Glomerular endothelial cell (primary cell): ENCODE measurements around the gene PLA2G4A. TPM values are rescaled to one million over a fixed set of nuclear protein-coding genes. Genes with fewer than 3 reads are reported as not detected.

Experiments
- DNase-seq: peaks from one replicate; pipeline ENCODE4 v3.0.0-alpha.2; 2011; ENCODE audit warnings: low read depth, low spot score; ENCODE audit errors: extremely low read depth
- total RNA-seq: library from RNA; depleted of rRNA; stranded (reverse); fragments of >200 nt; gene quantifications from 2 replicates; pipeline ENCODE4 v1.2.3, GENCODE V29; 2015

The PLA2G4A gene
- total RNA-seq, 1 donor from 2014 or later = 2.5 TPM

DNA sequence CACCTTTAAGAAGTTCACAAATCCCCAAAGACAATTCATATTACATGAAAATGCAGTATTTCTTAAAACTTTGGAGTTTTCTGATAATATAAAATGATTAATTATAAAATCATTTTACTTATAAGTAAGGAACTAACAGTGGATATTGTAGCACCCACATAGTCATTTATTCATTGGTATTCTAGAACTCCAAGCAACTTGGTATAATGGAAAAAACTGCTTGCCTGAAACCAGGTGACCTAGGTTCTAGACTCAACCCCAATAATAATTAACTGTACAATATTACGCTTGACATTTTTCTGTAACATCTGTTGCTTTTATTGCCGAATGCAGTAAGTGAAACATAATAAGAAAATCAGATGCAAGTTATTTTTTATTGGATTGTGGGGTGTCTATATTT lies 2.4 kb downstream of the PLA2G4A start:
- no peak for DNase-seq

DNA sequence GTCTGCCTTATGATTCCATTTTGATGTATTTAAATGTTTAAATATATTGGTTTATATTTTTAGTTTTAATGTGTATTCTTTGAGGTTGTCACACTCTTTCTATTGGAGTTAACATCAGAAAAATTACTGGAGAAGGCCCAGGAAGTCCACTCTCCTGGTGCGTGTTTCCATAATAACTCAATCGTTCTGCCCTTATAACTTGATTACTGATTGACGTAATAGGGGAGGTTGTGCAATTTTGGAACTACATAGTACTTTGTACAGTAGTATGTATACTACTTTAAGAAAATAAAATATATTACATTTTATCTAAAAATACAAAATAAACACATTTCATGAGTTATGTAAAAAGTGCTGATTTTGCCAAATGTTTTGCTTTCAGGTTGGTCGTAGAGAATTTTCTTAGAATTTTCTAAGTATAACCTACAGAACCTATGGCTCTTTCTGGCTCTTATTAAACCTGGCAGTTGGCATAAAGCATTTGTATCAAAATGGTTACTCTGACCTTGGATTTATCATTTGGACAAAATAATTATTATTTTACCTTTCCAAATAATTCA lies 5.7 kb downstream of the PLA2G4A start:
- DNase-seq = no peak

DNA sequence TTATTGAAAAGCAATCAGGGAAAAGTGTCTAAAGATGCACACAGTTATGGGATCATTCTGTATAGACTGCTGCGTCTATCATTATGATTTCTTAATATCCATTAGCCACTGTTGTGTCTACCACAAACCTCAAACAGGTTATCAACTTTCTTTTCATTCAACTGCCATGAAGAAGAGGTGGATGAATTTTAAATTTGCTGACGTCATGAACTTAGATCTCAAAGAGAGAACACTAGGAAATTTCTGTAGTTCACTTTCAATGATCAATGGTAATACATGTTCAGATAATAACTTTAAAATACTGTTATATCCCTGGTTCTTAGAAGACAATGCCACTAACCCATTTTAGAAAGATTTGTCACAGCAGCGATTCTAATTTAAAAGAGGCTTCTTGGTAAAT lies 6.7 kb downstream of the PLA2G4A start:
- no peak for DNase-seq

DNA sequence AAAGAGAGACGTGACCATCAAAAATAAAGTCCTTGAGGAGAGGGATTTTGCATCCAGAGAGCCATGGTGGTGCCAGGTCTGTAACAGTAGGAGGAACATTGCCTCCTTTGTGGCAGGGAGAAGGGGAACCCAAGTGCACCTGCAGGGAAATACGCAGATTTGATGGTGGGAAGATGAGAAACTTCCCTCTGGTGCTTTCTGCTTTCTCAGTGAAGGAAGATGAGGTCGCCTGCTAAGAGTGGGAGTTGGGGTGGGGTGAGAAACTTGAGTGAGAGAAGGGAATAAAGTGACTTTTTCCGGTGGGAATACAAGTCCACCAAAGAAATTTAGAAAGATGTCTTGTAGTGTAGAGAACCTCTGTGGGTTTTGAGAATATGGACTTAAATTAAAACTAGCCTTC lies 9.1 kb downstream of the PLA2G4A start:
- DNase-seq = no peak

DNA sequence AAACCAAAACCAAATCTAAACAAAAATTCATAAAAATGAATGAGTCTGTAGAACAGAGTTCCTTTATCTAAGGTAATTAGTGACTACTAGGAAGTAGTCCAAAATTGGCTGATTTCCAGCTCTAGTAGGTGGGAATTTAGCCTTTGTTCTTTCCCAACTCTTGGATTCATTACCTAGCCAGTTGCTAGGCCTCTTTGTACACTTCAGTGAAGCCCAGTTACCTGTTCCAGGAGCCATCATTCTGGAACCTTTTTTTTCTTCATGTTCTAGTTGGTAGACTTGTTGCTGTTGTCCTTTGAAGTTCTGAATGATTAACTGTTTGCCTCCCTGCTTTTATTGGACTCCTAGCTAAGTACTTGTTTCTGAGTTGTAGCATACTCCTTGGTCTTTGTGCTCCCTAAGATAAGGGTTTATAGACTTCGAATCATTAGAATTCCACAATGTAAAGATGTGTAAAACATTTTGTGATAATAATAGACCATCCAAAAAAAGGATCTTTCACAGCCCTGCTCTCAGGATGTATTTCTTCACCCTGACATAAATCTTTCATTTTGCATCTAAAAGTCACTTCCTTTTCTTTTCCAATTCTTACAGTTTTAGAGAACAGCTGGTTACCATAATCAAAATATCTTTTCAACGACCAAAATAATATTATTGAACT lies 9.8 kb downstream of the PLA2G4A start:
- no peak for DNase-seq

DNA sequence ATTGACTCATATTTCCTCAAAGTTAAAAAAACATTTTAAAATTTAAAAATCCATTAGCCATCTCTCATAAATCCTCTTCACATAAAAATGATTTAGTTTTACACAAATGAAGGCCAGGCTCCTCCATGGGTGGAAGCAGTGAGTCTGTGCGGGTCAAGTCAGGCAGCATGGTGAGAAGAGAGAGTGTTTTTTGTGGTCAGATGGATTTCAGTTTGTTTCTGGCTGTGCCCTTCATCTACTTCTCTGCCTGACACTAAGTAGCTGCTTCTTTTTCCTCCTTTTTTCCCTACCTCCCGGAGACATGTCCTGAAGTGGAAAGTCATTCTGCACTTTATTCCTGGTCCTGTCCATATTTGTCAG lies 10.3 kb downstream of the PLA2G4A start:
- no peak for DNase-seq

DNA sequence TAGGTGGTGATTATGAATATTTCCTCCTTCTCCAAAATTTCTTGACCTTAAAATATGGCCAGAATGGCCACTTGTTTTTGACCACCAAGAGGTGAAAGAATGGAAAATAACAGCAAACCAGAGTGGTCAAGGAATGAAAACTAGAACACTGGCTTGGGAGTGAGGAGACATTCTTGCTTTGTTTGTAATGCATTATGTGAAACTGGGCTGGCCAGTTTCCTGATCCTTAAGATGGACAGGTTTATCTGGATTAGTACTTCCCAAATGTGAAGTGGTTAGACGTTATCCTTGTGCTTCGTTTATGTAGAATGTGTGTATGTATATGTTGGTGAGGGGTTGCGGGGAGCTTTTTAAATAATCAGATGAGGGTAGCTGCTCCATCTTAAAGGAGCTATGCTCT lies 12.8 kb downstream of the PLA2G4A start:
- no peak for DNase-seq

DNA sequence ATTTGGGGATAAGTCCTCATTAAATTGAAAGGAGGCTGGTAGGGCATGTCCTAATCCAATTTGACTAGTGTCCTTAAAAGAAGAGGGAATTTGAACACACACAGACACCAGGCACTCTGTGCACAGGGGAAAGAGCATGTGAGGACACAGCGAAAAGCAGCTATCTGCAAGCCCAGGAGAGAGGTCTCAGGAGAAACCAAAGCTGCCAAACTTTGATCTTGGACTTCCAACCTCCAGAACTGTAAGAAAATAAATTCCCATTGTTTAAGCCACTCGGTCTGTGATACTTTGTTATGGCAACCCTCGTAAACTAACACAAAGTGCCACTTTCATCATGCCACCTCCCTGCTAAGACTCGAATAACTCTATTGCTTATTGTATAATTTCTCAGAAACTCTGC lies 13.8 kb downstream of the PLA2G4A start:
- DNase-seq = no peak

DNA sequence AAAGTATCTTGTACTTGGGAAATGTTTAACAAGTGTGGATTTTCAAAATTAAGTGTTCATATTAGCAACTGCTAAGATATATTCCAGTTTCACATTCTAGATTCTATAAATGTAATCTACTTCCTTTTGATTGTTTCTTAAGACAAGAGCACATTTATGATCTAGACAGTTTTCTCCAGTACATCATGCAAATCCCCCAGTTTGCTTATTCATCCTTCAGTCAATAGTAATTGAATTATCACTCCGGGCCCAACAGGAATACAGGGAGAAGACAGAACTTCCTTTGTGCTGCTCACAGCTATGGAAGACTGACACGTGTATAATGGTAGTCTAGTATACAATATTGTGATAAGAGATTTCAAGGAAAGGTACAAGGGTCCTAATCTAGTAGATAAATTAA lies 14.5 kb downstream of the PLA2G4A start:
- DNase-seq = no peak

DNA sequence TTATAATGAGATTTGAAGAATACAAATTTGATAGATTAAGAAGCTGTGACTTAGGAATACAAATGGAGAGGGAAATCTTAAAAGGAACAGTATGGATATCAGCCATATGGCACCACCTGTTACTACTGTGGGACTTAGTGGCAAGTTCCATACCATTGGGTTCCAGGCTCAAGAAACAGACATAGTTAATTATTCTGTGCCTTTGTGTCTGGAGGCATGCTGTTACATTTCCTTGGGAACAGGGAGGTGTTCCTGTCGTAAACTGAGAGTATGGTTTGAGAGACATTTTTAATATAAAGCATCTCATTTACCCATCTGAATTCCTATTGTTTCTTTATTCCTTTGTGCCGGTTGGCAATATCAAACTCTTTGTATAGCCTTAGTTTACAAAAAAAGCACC lies 15.2 kb downstream of the PLA2G4A start:
- no peak for DNase-seq

DNA sequence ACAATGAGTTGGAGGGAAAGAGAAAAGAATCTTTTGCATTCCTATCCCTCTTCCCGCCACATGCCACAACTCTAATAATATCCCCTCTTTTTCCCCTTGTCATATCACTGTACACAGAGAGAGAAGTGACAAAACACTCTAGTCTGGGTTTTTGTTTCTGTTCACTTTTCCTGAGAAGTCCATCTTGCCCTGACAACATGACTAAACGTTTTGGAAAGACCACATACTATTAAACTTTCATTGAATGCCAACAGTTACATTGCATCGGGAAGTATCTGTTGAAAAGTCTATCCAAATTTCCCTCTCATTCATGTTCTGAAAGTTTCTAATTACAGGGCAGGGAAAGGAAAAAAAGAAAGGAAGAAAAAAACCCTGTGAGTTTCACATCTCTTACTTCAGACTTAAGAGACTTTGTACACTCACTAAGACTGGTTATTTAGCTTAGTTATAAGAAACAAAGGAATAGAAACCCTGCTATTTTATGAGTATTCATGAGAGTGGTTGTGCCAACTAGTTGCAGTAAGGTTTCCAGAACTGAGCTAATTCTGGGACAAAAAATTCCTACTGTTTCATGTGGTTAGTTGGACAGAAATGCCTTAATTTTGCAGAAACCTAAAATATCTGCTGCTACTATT lies 16.9 kb downstream of the PLA2G4A start:
- no peak for DNase-seq

DNA sequence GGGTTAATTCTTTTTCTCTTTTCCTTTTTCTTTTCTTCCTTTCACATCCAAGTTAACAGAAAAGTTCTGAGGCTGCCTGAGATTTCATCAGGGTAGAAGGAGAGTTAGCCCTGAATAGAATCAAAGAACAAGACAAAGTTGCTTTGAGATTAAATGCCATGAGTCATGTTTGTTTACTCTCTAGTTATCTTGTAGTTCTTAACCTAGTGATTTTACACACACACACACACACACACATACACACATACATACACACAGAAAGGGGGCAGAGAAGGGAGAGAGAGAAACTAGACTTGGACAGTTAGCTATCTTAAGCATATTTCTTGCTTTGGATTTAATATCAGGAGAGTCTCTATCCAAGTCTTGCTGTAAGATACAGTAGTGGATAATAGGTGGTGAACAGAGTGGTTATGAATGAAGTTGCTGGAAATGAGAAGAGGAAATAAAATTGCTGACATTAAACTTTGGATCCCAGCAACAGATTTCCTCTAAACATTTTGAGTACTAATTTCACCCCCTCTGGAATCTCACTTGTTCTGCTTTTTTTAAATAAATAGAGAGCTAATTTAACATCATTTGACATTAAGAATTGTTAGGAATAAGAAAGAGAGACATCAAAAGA lies 19.9 kb downstream of the PLA2G4A start:
- DNase-seq = no peak

DNA sequence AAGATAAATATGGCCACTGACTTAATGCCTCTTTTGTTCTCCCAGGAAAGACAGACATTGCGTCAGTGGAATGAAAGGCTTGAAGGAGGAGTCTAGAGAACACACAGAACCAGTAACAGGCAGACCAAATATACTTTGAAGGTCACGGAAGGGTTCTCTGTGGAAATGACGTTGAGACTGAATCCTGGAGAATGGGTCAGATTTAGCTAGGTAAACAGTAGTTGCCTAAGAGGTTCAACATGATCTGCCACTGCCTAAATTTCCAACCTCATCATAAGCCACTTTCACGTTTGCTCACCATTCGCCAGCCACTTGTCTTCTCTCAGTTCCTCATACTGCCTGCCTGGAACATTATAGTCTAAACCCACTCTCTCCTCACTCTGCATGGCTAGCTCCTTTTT lies 20.5 kb downstream of the PLA2G4A start:
- no peak for DNase-seq

DNA sequence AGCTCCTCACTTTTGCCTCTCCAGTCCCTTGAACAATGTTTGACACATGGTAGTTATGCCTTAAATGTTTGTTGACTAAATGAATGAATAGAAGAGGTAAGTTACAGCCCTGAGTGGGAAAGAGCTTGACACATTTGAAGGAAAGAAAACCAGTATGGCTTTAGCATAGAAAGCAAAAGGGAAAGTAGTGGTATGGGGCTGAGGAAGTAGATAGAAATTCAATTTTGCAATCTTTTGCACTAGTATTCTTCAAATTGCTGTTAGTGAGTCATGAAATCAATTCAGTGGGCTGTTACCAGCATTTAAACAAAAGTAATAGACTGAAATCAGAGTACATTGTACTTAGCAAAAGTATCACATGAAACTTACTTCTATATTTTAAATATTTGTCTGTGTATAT lies 21.1 kb downstream of the PLA2G4A start:
- DNase-seq = no peak

DNA sequence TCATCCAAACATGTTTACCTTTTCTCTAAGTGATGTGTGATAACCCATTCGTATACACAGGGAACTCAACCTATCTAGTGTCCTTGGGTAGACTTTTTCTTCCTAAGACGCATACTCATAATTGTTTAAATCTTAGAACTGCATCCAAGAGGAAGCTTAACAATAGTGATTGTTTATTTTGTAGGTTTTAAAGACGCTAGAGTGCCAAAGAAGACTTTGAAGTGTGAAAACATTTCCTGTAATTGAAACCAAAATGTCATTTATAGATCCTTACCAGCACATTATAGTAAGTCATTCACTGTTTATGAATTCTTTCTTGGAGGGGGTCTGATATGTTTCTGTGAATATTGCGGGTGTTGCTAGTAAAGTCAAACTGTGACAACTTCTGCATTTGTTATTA lies 25.4 kb downstream of the PLA2G4A start:
- DNase-seq = peak; percentile 31

DNA sequence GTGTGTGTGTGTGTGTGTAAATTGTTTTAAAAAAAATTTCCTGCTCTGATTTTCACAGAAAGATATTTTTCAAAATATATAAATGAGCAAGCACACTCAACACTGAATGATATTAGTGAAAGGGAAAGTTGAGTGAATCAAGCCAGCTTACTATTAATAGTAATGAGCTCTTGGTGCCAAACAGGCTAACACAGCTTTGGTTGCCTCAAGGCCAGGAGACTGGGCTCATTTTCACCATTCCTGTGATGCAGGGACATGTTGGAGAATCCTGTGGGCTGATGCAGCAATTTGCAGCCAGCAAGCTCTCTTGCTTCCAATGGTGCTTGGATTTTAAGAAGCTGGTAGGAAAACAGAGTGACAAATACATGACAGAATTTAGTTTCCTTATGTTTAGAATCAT lies 30.2 kb downstream of the PLA2G4A start:
- DNase-seq = no peak

DNA sequence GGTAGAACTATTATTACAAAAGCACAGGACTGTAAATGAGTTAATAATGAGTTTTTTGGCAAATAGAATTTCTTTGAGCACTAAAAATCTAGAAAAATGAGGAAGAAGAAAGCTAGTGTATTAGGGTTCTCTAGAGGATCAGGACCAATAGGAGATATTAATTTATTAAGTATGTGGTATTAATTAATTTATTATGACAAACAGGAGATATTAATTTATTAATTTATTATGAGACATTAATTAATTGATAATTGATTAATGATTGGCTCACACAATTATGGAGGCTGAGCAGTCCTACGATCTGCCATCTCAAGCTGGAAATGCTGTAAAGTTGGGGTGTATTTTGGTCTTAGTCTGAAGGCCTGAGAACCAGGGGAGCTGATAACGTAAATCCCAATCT lies 31.2 kb downstream of the PLA2G4A start:
- no peak for DNase-seq

DNA sequence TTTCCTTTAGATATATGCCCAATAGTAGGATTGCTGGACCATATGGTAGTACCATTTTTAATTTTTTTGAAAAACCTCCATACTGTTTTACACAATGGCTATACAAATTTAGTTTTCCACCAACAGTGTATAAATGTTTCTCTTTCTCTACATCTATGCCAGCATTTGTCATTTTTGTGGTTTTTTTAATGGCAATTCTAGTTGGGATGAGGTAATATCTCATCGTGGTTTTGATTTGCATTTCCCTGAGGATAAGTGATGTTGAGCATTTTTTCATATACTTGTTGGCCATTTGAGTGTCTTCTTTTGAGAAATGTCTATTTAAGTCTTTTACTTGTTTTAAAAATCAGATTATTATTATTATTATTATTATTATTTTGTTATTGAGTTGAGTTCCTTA lies 35.5 kb downstream of the PLA2G4A start:
- DNase-seq = no peak

DNA sequence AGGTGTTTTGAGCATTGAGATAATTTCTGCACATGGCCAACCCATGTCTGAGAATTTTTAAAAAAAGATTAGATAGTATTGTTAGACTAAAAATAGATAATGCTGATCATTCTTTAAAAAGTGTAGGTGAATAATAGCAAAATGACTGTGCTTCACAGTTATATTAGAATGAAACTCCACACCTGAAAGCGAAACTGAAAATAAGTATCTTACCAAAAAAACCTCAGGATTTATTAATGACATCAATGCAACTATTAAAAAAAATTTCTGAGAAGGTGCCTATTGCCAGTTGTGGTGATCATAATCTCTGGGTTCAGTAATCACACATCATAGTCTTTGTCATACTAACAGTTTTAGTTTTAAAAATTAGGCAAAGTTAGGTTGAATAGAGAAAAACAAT lies 36.5 kb downstream of the PLA2G4A start:
- DNase-seq = no peak

DNA sequence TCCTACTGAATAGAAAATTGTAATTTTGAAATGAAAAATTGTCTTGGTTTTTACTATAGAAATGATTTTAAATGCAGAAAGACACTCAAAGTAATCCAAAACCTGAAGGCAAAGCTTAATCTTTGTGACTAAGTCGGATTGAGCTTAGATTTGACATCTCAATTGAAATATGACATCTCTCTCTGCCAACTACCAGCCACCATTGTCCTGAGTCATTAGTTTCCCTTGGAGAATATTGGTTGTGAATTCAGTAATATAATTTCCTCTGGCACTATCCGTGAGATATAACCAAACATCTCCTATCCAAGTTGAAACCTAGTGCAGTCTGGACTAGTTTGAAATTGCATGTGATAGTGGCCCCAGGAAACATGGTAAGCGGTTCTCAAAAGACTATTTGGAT lies 37.1 kb downstream of the PLA2G4A start:
- no peak for DNase-seq

DNA sequence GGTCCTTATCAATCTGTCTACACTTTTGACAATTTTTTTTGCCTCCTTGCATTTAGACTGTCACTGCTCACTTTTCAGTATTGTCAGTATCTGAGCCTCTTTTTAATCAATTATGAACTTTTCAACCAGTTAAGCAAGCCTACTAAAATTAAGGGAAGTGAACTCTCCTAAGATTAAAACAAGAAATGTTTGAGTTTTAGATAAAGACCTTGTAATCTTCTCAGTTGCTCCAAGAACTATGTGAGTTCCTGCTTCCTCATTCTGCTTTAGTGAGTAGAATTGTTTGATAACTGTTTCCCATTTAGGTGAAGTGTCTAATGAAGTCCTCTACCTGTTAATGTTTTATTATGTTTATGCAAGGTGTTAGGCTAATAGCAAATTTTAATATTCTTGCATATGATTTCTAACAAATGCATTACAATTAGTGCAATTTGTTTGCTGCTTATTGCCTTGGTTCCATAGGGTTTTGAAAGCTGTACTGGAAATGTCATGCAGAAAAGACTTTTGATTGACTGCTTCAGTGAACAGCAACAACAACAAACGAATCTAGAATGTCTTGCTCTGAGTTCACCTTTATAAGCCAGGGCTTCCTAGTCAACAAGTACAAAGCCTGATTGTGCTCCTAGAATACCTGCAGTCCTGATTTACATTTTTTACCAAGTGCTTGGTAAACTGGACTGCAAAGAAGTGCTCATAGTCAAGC lies 40.9 kb downstream of the PLA2G4A start:
- DNase-seq = no peak

DNA sequence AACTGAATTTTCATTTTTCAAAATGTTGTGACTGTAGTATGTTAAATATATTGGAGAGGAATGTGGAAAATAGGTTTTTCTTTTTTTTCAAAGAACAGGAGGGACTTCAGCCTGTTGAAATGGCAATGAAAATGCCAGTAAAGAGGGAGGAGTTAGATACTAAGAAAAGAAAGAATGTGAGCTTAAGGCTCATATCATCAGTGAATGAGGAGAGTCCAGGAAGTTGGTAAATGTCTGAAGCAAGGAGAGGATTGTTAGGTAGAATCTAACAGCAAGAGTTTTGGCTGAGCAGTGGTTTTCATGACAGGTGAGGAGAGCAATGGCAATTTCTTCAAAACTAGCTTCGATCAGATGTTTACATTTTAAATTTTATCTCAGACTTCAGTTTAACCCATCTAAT lies 43.0 kb downstream of the PLA2G4A start:
- DNase-seq = no peak
